Brain microvascular endothelial cell (primary cell): ENCODE data around the gene UBE2U.
"Not testable (repeated sequence)": the region's sequence is repeated elsewhere in the genome, so short reads cannot be mapped to it uniquely, and the experiment has no call there.

Experiments used
- DNase-seq: peaks from one replicate; pipeline ENCODE4 v3.0.0-alpha.2; 2020
- H3K27ac ChIP-seq: fragments of 250-450 bp; sonication (Bioruptor Pico); 2 replicates; pipeline ENCODE4 v1.5.1; 2020; ENCODE audit warnings: mild to moderate bottlenecking, moderate library complexity
- H3K27me3 ChIP-seq: fragments of 250-450 bp; sonication (Bioruptor Pico); replicated peaks from 2 replicates; pipeline ENCODE4 v1.5.1; 2020; ENCODE audit warnings: mild to moderate bottlenecking
- H3K36me3 ChIP-seq: fragments of 250-450 bp; sonication (Bioruptor Pico); replicated peaks from 2 replicates; pipeline ENCODE4 v1.5.1; 2020; ENCODE audit warnings: mild to moderate bottlenecking
- H3K4me3 ChIP-seq: 2 replicates; pipeline ENCODE4 v1.5.1; 2011; ENCODE audit warnings: low read depth, mild to moderate bottlenecking, control low read depth, low read length, moderate library complexity
- CTCF ChIP-seq: IDR thresholded peaks from 2 replicates; pipeline ENCODE4 v1.5.1; 2011; ENCODE audit warnings: low read depth, mild to moderate bottlenecking, moderate library complexity, low read length, control low read depth, inconsistent platforms; ENCODE audit errors: missing control alignments
- in situ Hi-C: cut with HindIII; loops from 2 replicates; pipeline ENCODE4 v1.10.0; 2017; ENCODE audit warnings: low sequenced_read_pairs, low pct_ligation_motif_present

Gene UBE2U

GRCh38 chr1:64200064-64200463 lies 3.4 kb upstream of the UBE2U start:
- H3K27me3 ChIP-seq = no peaks in the 10 kb centered on the region
- no peak overlapping the region for H3K27ac ChIP-seq
- no peak overlapping the region for H3K4me3 ChIP-seq
- in situ Hi-C loops = no loop called here
- DNase-seq = no peak
- H3K36me3 ChIP-seq = no peaks in the 10 kb centered on the region
- TF ChIP-seq CTCF = no peak

- TF ChIP-seq CTCF = no peak
- H3K27me3 ChIP-seq = no peaks in the 10 kb centered on the region
- H3K27ac ChIP-seq = no peak overlapping the region
- DNase-seq = no peak
- in situ Hi-C loops = no loop called here
- no peak overlapping the region for H3K4me3 ChIP-seq
- H3K36me3 ChIP-seq = no peaks in the 10 kb centered on the region
These were observed 5.8 kb downstream of the UBE2U start for GRCh38 chr1:64209221-64209620.

DNA sequence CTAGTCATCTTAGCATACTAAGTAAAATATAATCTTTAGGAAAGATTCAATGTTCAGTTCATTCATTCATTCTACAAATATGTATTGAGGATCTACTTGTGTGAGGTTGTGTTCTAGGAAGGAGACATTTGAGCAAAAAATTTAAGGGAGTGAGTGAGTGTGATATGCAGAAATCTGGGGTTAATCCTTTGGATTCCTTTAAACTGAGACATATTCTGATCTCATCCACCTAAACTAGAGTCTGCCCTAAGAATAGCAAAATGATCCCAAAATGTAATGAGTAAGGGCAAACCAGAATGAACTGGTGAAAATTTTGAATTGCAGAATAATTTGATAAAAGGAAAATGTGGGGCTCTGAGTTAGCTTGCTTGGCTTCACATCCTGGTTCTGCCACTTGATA lies 8.6 kb downstream of the UBE2U start:
- Histone ChIP-seq H3K27me3 (no peaks in the 10 kb centered on the region), H3K36me3 (no peaks in the 10 kb centered on the region), H3K27ac (peak overlapping the region; percentile 18), H3K4me3 (no peak overlapping the region)
- DNase-seq = peak; percentile 35
- no peak for TF ChIP-seq CTCF
- in situ Hi-C loops = no loop called here

DNA sequence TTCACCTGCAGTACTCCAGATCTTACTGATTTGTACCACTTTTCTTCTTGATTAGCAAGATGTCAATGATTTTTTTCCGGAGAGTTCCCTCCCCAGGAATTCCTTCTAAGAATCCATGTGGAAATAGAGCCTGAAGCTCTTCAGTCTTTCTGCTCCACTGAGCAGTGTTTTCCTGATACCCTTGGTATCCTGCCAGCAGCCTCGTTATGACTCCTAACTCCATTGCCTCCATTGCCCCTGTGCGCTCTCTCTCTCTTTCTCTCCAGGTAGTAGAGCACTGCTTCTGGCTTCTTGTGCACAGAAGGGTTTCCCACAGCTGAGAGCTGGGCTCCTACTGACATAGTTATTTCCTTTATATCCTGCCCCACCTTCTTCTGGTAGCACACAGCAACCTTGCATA lies 12.2 kb downstream of the UBE2U start:
- in situ Hi-C loops = no loop called here
- no peaks in the 10 kb centered on the region for H3K36me3 ChIP-seq

GRCh38 chr1:64220241-64220640 lies 16.8 kb downstream of the UBE2U start:
- no peaks in the 10 kb centered on the region for H3K36me3 ChIP-seq
- no peaks in the 10 kb centered on the region for H3K27me3 ChIP-seq
- no peak overlapping the region for H3K27ac ChIP-seq
- in situ Hi-C loops = no loop called here
- DNase-seq = no peak
- H3K4me3 ChIP-seq = no peak overlapping the region
- no peak for TF ChIP-seq CTCF

More for the DNA sequence above, 12.2 kb downstream of the UBE2U start:
- DNase-seq = no peak
- Histone ChIP-seq H3K4me3 (no peak overlapping the region), H3K27me3 (no peaks in the 10 kb centered on the region), H3K27ac (no peak overlapping the region)
- TF ChIP-seq CTCF = no peak

DNA sequence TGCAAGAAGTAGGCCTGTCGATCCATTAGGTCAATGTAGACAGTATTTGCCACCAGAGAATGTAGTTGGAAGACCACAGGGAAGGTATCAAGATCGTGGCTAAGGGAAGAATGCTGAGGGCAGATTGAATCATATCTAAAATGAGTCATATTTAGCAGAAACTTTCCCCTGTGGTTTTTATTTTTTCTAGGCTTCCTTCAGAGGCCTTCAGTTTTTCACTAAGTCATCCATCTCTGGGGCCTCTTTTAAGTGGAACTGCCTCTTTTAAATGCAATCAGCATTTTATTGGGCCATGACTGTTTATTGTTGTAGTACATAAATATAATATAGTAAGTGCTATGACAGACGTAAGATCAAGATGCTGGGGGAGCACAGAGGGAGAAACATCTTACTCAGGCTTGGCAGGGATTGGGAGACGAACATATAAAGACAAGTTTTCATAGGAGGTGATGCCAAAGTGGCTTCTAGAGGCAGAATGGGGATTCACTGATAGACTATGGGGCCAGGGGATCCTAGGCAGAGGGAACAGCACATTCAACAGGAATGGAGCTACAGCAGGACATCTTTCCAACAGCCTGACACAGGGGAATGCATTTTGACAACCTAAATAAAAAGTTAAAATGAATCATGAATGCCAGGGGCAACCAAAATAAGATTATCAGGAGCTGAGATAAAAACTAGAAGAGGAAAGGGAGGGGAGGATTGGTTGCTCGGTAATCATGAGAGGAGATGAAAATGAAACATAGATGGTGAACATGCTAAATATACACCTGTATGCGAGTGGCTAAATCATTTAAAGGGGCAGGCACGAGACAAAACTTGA lies 20.1 kb downstream of the UBE2U start:
- Histone ChIP-seq H3K27ac (peak overlapping the region; percentile 83), H3K27me3 (no peaks in the 10 kb centered on the region), H3K36me3 (no peaks in the 10 kb centered on the region), H3K4me3 (no peak overlapping the region)
- TF ChIP-seq CTCF = no peak
- in situ Hi-C loops = no loop called here
- DNase-seq = peak; percentile 86

DNA sequence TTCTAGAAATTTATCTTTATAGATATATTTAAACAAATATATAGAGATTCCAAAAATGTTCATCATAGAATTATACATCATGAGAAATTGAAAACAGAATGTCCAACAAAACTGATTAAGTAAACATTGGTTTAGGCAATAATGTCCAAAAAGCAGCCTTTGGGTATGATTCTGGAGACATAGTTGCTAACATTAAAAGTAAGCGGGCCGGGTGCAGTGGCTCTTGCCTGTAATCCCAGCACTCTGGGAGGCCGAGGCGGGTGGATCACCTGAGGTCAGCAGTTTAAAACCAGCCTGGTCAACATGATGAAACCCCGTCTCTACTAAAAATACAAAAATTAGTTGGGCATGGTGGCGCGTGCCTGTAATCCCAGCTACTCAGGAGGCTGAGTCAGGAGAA lies 20.8 kb downstream of the UBE2U start:
- in situ Hi-C loops, H3K36me3 ChIP-seq, DNase-seq, H3K4me3 ChIP-seq, H3K27me3 ChIP-seq: not testable (repeated sequence)
- H3K27ac ChIP-seq = peak overlapping the region; percentile 83
